ENCODE results near the gene LEF1.

DNA sequence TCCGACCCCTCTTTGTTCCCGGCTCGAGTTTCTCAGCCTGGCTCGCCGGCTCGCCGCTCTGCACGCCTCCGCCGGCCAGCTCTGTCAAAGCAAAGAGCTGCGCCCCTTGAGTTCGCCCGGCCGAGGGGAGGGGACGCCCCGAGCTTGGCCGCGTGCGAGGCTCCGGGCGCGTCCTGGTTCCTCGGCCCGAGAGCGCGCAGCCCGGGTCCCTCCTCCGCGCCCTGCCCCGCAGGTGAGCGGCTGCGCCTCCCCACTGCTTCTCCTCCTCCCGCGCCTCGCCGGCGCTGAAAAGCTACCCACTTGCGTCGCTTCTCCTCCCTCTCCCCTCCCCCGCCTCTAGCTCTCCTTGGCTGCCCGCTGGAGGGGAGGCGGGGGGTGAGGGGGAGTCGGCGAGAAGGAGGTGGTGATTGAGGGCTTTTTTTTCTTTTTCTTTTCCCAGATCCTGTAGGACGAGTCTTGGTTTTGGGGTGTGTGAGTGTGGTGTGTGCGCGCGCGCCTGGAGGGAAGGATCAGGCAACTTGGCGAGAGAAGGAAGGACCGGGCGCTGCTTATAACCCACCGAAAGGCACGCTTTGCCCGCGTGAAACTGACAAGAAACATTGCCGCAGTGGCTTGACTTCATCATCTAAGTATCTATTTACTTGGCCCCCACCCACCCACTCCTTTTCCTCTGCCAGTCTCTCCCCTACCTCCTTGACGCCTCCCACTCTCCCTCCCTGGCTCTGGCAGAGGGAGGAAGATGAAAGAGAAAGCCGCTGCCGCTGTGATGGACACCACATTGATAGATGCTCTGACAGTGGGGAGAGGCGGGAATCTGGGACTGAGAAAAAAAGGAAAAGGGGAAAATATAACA is at the start of gene LEF1:
- TF ChIP-seq CTCF (conservative IDR thresholded peaks at IDR 0.05 in 1 of 2, IDR thresholded peaks at IDR 0.05 in 1 of 2; ENCODE audit: extremely low read depth in 1 of 2, insufficient read depth in 1 of 2, low read depth in 1 of 2, low read length in 2 of 2) (no peak), EZH2 (IDR thresholded peaks at IDR 0.05; ENCODE audit: borderline replicate concordance, low read length) (peak; percentile 44)

All from mammary epithelial cell (primary cell).